Measurements from ENCODE around the gene SH3TC1. TPM values are rescaled to one million over a fixed set of nuclear protein-coding genes. Genes with fewer than 3 reads are reported as not detected.

SH3TC1 gene
- total RNA-seq, 1 donor from 2014 or later, result 18.9 TPM

DNA sequence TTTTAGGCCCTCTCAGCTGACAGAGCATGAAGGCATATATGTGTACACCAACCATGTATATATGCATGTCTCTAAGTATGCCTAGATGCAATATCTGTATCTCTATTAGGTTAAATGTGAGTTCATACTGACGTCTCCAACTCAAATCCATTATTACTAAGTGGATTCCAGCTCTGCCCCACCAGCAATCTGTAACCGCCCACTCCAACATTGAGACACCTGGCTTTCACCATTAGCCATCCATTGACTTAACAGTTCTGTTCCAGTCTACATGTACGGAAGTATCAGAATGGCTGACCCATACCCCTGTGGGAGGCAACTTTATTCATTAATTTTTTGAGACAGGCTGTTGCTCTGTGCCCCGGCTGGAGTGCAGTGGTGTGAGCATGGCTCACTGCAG, 15.0 kb upstream of the SH3TC1 start:
- TF ChIP-seq, protein P1, sequence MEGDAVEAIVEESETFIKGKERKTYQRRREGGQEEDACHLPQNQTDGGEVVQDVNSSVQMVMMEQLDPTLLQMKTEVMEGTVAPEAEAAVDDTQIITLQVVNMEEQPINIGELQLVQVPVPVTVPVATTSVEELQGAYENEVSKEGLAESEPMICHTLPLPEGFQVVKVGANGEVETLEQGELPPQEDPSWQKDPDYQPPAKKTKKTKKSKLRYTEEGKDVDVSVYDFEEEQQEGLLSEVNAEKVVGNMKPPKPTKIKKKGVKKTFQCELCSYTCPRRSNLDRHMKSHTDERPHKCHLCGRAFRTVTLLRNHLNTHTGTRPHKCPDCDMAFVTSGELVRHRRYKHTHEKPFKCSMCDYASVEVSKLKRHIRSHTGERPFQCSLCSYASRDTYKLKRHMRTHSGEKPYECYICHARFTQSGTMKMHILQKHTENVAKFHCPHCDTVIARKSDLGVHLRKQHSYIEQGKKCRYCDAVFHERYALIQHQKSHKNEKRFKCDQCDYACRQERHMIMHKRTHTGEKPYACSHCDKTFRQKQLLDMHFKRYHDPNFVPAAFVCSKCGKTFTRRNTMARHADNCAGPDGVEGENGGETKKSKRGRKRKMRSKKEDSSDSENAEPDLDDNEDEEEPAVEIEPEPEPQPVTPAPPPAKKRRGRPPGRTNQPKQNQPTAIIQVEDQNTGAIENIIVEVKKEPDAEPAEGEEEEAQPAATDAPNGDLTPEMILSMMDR (IDR thresholded peaks at IDR 0.05; ENCODE audit: insufficient read depth, low read length, poor library complexity, severe bottlenecking), result no peak
- H3K36me3 ChIP-seq (ENCODE audit: control insufficient read depth, insufficient read depth, low read length), result no peaks in the 10 kb centered on the region
- no peak for DNase-seq (ENCODE audit: low read depth)

GRCh38 chr4:8185295-8185694, 13.8 kb upstream of the SH3TC1 start:
- Histone ChIP-seq H3K4me3 (ENCODE audit: low read depth, low read length) (no peak overlapping the region), H3K27me3 (ENCODE audit: control insufficient read depth, insufficient read depth, low read length) (peaks cover 4% of the 10 kb centered on the region), H3K36me3 (ENCODE audit: control insufficient read depth, insufficient read depth, low read length) (no peaks in the 10 kb centered on the region)
- no peak for DNase-seq (ENCODE audit: low read depth)
- TF ChIP-seq, protein P1 (IDR thresholded peaks at IDR 0.05; ENCODE audit: insufficient read depth, low read length, poor library complexity, severe bottlenecking), result no peak

More for the DNA sequence above, 15.0 kb upstream of the SH3TC1 start:
- Histone ChIP-seq H3K4me3 (ENCODE audit: low read depth, low read length) (no peak overlapping the region), H3K27me3 (ENCODE audit: control insufficient read depth, insufficient read depth, low read length) (peaks cover 7% of the 10 kb centered on the region)

DNA sequence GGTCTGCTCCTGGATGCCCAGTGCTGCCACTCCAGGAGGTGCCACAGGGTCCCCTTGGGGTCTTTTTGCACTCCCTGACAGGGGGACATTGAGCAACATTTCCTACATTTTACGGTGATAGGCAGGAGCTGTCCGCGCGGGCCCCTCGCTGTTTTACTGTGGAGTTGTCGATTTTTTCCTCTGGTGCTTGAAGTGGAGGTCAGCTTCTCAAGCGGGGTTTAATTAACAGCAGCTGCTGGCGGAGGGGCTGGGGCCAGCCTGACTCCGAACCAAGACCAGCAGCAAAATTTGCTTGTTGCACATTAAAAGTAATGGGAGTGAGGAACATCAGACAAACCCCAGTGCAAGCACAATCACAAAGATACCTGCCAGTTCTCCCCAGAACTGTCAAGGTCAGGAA, 13.2 kb upstream of the SH3TC1 start:
- TF ChIP-seq, protein P1 (IDR thresholded peaks at IDR 0.05; ENCODE audit: insufficient read depth, low read length, poor library complexity, severe bottlenecking), result no peak
- no peak overlapping the region for H3K4me3 ChIP-seq (ENCODE audit: low read depth, low read length)
- H3K36me3 ChIP-seq (ENCODE audit: control insufficient read depth, insufficient read depth, low read length), result no peaks in the 10 kb centered on the region
- peaks cover 4% of the 10 kb centered on the region for H3K27me3 ChIP-seq (ENCODE audit: control insufficient read depth, insufficient read depth, low read length)
- no peak for DNase-seq (ENCODE audit: low read depth)

DNA sequence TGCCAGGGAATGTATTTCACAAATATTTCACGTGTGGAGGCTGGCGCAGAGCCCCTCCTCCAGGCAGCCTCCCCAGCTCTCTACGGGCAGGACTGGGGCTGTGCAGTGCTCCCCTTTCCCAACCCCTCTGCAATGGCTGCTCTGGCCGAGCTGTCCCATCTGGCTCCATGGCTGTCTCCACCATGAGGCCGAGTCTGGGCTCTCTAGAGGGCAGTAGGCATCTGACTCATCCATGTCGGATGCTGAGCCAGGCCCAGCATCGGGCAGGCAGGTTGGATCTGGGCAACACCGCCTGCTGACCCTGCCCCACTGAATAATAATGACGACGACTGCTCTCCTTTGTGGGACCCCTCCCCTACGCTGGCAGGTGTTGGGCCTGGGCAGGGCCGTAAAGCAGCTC, 11.0 kb upstream of the SH3TC1 start:
- Histone ChIP-seq H3K4me3 (ENCODE audit: low read depth, low read length) (no peak overlapping the region), H3K27me3 (ENCODE audit: control insufficient read depth, insufficient read depth, low read length) (no peaks in the 10 kb centered on the region), H3K36me3 (ENCODE audit: control insufficient read depth, insufficient read depth, low read length) (no peaks in the 10 kb centered on the region)
- TF ChIP-seq, protein P1 (IDR thresholded peaks at IDR 0.05; ENCODE audit: insufficient read depth, low read length, poor library complexity, severe bottlenecking), result no peak
- DNase-seq (ENCODE audit: low read depth), result no peak

- TF ChIP-seq, protein P1 (IDR thresholded peaks at IDR 0.05; ENCODE audit: insufficient read depth, low read length, poor library complexity, severe bottlenecking), result no peak
- DNase-seq (ENCODE audit: low read depth), result no peak
- no peak overlapping the region for H3K4me3 ChIP-seq (ENCODE audit: low read depth, low read length)
- no peaks in the 10 kb centered on the region for H3K36me3 ChIP-seq (ENCODE audit: control insufficient read depth, insufficient read depth, low read length)
- peaks cover 4% of the 10 kb centered on the region for H3K27me3 ChIP-seq (ENCODE audit: control insufficient read depth, insufficient read depth, low read length)
Observed at GRCh38 chr4:8188743-8189550, 10.1 kb upstream of the SH3TC1 start.
